Endothelial cell of umbilical vein (primary cell): ENCODE results near the gene ITPR1. TPM values are rescaled to one million over a fixed set of nuclear protein-coding genes. Genes with fewer than 3 reads are reported as not detected.

Source experiments
- BruUV-seq: library from RNA; stranded (reverse); fragments of 400-500 nt; replicated peaks from 2 replicates; lab custom pipeline; 2021; lab: Mats Ljungman, UMichigan
- CTCF ChIA-PET: fragments of 300-600, 350-600 bp; sonication (Branson Sonifier 250); formaldehyde crosslinking; loops from one replicate; lab custom pipeline; 2021; ENCODE audit warnings: antibody characterized with exemption, inconsistent platforms; lab: Charles Lee
- POLR2A ChIA-PET: fragments of 300-600, 350-600 bp; sonication (Branson Sonifier 250); formaldehyde crosslinking; loops from one replicate; lab custom pipeline; 2021; ENCODE audit warnings: antibody characterized with exemption, inconsistent platforms; lab: Charles Lee
- DNase-seq: peaks from one replicate; pipeline ENCODE4 v3.0.0-alpha.2; 2011; ENCODE audit warnings: low read depth, low spot score
- FAIRE-seq: peaks from 2 replicates; lab custom pipeline; 2011; peaks lifted over from hg19 to GRCh38; lab: Jason Lieb, UNC
- H2AFZ ChIP-seq: 2 replicates; pipeline ENCODE4 v1.6.0; 2012; ENCODE audit warnings: low read depth, low read length, control low read depth, inconsistent platforms
- H3K27ac ChIP-seq: 2 replicates; pipeline ENCODE4 v1.5.1; 2011; ENCODE audit warnings: low read depth, mild to moderate bottlenecking, control low read depth, low read length, moderate library complexity; ENCODE audit not compliant: insufficient read depth
- H3K27me3 ChIP-seq, 2 experiments: 2 replicates each; pipeline versions ENCODE4 v1.6.0 to v1.6.1; 2011; ENCODE audit warnings: low read length in 2 of 2, mixed read lengths in 1 of 2; ENCODE audit not compliant: control insufficient read depth in 2 of 2, insufficient read depth in 2 of 2
- H3K36me3 ChIP-seq, 2 experiments: 2 replicates in 1 of 2; 3 replicates in 1 of 2; pipeline ENCODE4 v1.5.1; 2011; ENCODE audit warnings: low read length in 2 of 2, mild to moderate bottlenecking in 1 of 2, moderate library complexity in 1 of 2; ENCODE audit not compliant: control insufficient read depth in 2 of 2, insufficient read depth in 2 of 2; ENCODE audit errors: extremely low read depth in 1 of 2
- H3K4me1 ChIP-seq: 3 replicates; pipeline ENCODE4 v1.5.1; 2011; ENCODE audit warnings: mild to moderate bottlenecking, low read length; ENCODE audit not compliant: control insufficient read depth, insufficient read depth; ENCODE audit errors: extremely low read depth
- H3K4me2 ChIP-seq: 2 replicates; pipeline ENCODE4 v1.6.1; 2011; ENCODE audit warnings: low read length, control low read depth, mixed read lengths; ENCODE audit not compliant: insufficient read depth
- H3K4me3 ChIP-seq, 3 experiments: fragments of 200-600 bp in 1 of 3; sonication (generic), shearing (Covaris generic) in 1 of 3; replicated peaks in 1 of 3; 2 replicates each; pipeline ENCODE4 v1.5.1; 2011 to 2016; ENCODE audit warnings: control low read depth in 3 of 3, low read length in 3 of 3, mild to moderate bottlenecking in 2 of 3, inconsistent platforms in 1 of 3, low read depth in 1 of 3, moderate library complexity in 1 of 3; ENCODE audit not compliant: insufficient read depth in 1 of 3
- H3K79me2 ChIP-seq: 2 replicates; pipeline ENCODE4 v1.6.0; 2012; ENCODE audit warnings: low read length, inconsistent platforms; ENCODE audit not compliant: control insufficient read depth, insufficient read depth
- H3K9ac ChIP-seq: replicated peaks from 2 replicates; pipeline ENCODE3; 2011; ENCODE audit warnings: low read length, control low read depth; ENCODE audit not compliant: insufficient read depth; ENCODE audit errors: extremely low read depth
- H3K9me1 ChIP-seq: replicated peaks from 3 replicates; pipeline ENCODE4 v1.6.0; 2011; ENCODE audit warnings: mild to moderate bottlenecking, low read length; ENCODE audit not compliant: control insufficient read depth, insufficient read depth; ENCODE audit errors: extremely low read depth
- H3K9me3 ChIP-seq: replicated peaks from 2 replicates; pipeline ENCODE4 v1.5.1; 2012; ENCODE audit warnings: low read length, inconsistent platforms; ENCODE audit not compliant: control insufficient read depth, insufficient read depth
- H4K20me1 ChIP-seq: replicated peaks from 2 replicates; pipeline ENCODE3; 2011; ENCODE audit warnings: mild to moderate bottlenecking, low read length; ENCODE audit not compliant: control insufficient read depth, insufficient read depth; ENCODE audit errors: extremely low read depth
- EZH2 ChIP-seq: IDR thresholded peaks from 2 replicates; pipeline ENCODE4 v1.6.1; 2012; ENCODE audit warnings: borderline replicate concordance, low read depth, mild to moderate bottlenecking, moderate library complexity, low read length, inconsistent platforms; ENCODE audit not compliant: severe bottlenecking
- FOS ChIP-seq: IDR thresholded peaks from 2 replicates; pipeline ENCODE4 v1.6.1; 2011; ENCODE audit warnings: mild to moderate bottlenecking, low read length, moderate library complexity, borderline replicate concordance; ENCODE audit not compliant: insufficient read depth
- GATA2 ChIP-seq: IDR thresholded peaks from 2 replicates; pipeline ENCODE4 v1.7.0; 2011; ENCODE audit warnings: low read depth, mild to moderate bottlenecking, moderate library complexity, mixed read lengths, low read length; ENCODE audit not compliant: insufficient read length, insufficient read depth
- JUN ChIP-seq: IDR thresholded peaks from 2 replicates; pipeline ENCODE4 v1.6.1; 2011; ENCODE audit warnings: borderline replicate concordance, low read depth; ENCODE audit not compliant: insufficient read length, insufficient read depth
- MYC ChIP-seq: IDR thresholded peaks from one replicate; pipeline ENCODE4 v1.6.1; 2011; ENCODE audit warnings: mild to moderate bottlenecking, low read depth, low read length
- POLR2A ChIP-seq: IDR thresholded peaks from 2 replicates; pipeline ENCODE4 v1.6.1; 2012; ENCODE audit warnings: low read depth, mild to moderate bottlenecking, control low read depth, low read length
- POLR2AphosphoS5 ChIP-seq: IDR thresholded peaks from 2 replicates; pipeline ENCODE4 v1.6.1; 2012; ENCODE audit warnings: low read depth, mild to moderate bottlenecking, control low read depth, low read length, moderate library complexity; ENCODE audit not compliant: insufficient read depth
- dilution Hi-C: fragments of 300-500 bp; cut with MboI; formaldehyde crosslinking; loops from one replicate; pipeline ENCODE4 v1.15.0; 2019; ENCODE audit warnings: low sequenced_read_pairs; ENCODE audit not compliant: extremely low pct_ligation_motif_present
- intact Hi-C: fragments of 100-400 bp; cut with micrococcal nuclease; formaldehyde crosslinking; loops from one replicate; pipeline ENCODE4 v1.10.0; 2022
- polyA plus RNA-seq, 4 experiments: library from polyadenylated mRNA; depleted of rRNA in 3 of 4; stranded (reverse) in 3 of 4; unstranded in 1 of 4; fragments of >200 nt; gene quantifications; 2 replicates each; pipeline versions ENCODE4 v1.2.1 to v1.2.3, GENCODE V29; 2011 to 2012; ENCODE audit warnings: missing spikeins in 1 of 4
- total RNA-seq: library from RNA; stranded (reverse); gene quantifications from 2 replicates; pipeline ENCODE4 v1.2.3, GENCODE V29; 2021
- TF ChIP-seq, protein P1 (sequence below), 2 donors: IDR thresholded peaks; 1 replicate in 1 of 2; 2 replicates in 1 of 2; pipeline ENCODE4 v1.5.1; 2011; ENCODE audit warnings: low read length in 2 of 2, mild to moderate bottlenecking in 2 of 2, moderate library complexity in 2 of 2, control low read depth in 1 of 2, inconsistent platforms in 1 of 2, low read depth in 1 of 2; ENCODE audit not compliant: insufficient read depth in 1 of 2; ENCODE audit errors: extremely low read depth in 1 of 2
- TF ChIP-seq, protein P2 (sequence below): IDR thresholded peaks from 2 replicates; pipeline ENCODE4 v1.6.1; 2011; ENCODE audit not compliant: insufficient read depth, insufficient read length

The ITPR1 gene
- total and polyA plus RNA-seq, 2 donors (not counting 3 experiments of a cell fraction or from before 2014, with no cell fraction given), result 5.1 to 16.1 TPM

DNA sequence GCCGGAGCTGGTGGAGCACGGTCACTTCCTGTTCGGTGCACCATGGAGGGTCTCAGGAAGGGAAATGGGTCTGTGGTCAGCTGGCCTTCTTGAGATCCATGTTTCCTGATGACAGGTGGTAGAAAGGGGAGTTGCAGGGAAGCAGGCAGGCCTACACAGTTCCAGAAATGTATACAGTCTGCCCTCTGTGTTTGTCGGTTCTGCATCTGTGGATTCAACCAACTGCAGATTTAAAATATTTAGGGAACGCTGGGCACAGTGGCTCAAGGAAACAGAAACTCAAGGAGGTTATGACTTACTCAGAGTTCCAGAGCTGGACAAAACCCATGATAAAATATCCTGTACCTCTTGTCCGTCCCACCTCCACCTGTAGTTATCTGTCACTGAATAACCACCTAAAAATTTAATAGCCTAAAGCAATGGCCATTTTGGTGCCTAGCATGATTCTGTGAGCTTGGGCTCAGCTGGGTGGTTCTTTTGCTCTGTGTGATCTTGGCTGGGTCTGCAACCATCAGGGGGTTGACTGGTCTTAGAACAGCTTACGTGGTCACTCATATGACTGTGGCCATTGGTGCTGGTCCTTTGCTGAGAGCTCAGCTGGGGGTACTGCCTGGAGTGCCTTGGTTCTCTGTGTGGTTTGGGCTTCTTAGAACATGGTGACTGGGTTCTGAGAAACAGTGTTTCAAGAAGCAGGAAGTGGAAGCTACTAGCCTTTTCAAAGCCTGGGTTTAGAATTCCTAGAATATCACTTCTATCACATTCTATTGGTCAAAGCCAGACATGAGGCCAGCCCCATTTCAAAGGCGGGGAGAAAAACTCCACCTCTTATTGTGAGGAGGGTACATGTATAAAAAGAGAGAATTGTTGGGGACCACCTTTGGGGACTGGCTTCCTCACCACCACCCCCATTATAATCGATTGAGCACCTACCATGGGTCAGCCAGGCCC, 246.4 kb downstream of the ITPR1 start:
- Histone ChIP-seq H3K4me1 (peaks cover 28% of the 10 kb centered on the region), H2AFZ (no peak overlapping the region), H3K9me1 (no peaks in the 10 kb centered on the region), H4K20me1 (no peaks in the 10 kb centered on the region), H3K9me3 (no peaks in the 10 kb centered on the region), H3K27ac (no peak overlapping the region), H3K79me2 (no peaks in the 10 kb centered on the region), H3K9ac (no peak overlapping the region), H3K4me3 (no peak overlapping the region), H3K4me2 (no peak overlapping the region), H3K27me3 (no peaks in the 10 kb centered on the region), H3K36me3 (no peaks in the 10 kb centered on the region)
- no TSS peak for BruUV-seq
- POLR2A ChIA-PET, result no interaction called here
- dilution Hi-C loops (no loop called here), intact Hi-C loops (no loop called here)
- CTCF ChIA-PET, result interaction anchor here (1.2 kb wide), 2 partner anchors 19 to 75 kb away, joined by 3 to 5 read pairs; no protein-coding TSS in a partner anchor
- FAIRE-seq (no peak), DNase-seq (no peak)
- TF ChIP-seq POLR2AphosphoS5 (no peak), POLR2A (no peak), GATA2 (no peak), FOS (no peak), MYC (no peak), EZH2 (no peak), JUN (no peak)
- TF ChIP-seq, protein P1, sequence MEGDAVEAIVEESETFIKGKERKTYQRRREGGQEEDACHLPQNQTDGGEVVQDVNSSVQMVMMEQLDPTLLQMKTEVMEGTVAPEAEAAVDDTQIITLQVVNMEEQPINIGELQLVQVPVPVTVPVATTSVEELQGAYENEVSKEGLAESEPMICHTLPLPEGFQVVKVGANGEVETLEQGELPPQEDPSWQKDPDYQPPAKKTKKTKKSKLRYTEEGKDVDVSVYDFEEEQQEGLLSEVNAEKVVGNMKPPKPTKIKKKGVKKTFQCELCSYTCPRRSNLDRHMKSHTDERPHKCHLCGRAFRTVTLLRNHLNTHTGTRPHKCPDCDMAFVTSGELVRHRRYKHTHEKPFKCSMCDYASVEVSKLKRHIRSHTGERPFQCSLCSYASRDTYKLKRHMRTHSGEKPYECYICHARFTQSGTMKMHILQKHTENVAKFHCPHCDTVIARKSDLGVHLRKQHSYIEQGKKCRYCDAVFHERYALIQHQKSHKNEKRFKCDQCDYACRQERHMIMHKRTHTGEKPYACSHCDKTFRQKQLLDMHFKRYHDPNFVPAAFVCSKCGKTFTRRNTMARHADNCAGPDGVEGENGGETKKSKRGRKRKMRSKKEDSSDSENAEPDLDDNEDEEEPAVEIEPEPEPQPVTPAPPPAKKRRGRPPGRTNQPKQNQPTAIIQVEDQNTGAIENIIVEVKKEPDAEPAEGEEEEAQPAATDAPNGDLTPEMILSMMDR (IDR thresholded peaks at IDR 0.05; ENCODE audit: extremely low read depth in 1 of 2, insufficient read depth in 1 of 2, low read depth in 1 of 2, low read length in 2 of 2), result no peak
- TF ChIP-seq, protein P2, sequence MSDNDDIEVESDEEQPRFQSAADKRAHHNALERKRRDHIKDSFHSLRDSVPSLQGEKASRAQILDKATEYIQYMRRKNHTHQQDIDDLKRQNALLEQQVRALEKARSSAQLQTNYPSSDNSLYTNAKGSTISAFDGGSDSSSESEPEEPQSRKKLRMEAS, result no peak
